Thymus (tissue), 2 donors: ENCODE measurements around the gene SUN1. TPM values are rescaled to one million over a fixed set of nuclear protein-coding genes. Genes with fewer than 3 reads are reported as not detected.

Experiments
- polyA plus RNA-seq: library from polyadenylated mRNA; stranded (reverse); fragments of 200-250 nt; gene quantifications from one replicate; pipeline ENCODE4 v1.2.3, GENCODE V29; 2013
- total RNA-seq: library from RNA; stranded (reverse); fragments of 120-200 nt; gene quantifications from one replicate; pipeline ENCODE4 v1.2.4, GENCODE V29; 2013
- donor health status: healthy.

Gene SUN1
- total and polyA plus RNA-seq, 2 donors: 38.4 to 95.4 TPM

Other genes starting within 250 kb of the SUN1 start
- 8.3 TPM for gene DNAAF5, start 105.8 kb upstream of the SUN1 start, total RNA-seq
- 9.2 TPM for gene DNAAF5, start 105.8 kb upstream of the SUN1 start, polyA plus RNA-seq
- 15.4 TPM for gene PRKAR1B, start 105.2 kb upstream of the SUN1 start, total RNA-seq
- gene PRKAR1B, start 105.2 kb upstream of the SUN1 start, polyA plus RNA-seq: 13.7 TPM
- gene GET4, start 44.1 kb downstream of the SUN1 start, total RNA-seq: 24.3 TPM
- gene GET4, start 44.1 kb downstream of the SUN1 start, polyA plus RNA-seq: 84.7 TPM
- 6.2 TPM for gene ADAP1, start 122.2 kb downstream of the SUN1 start, total RNA-seq
- 9.4 TPM for gene ADAP1, start 122.2 kb downstream of the SUN1 start, polyA plus RNA-seq
- gene COX19, start 143.1 kb downstream of the SUN1 start, total RNA-seq: 6.9 TPM
- 11.6 TPM for gene COX19, start 143.1 kb downstream of the SUN1 start, polyA plus RNA-seq
- 0.09 TPM for gene CYP2W1, start 150.7 kb downstream of the SUN1 start, total RNA-seq
- gene CYP2W1, start 150.7 kb downstream of the SUN1 start, polyA plus RNA-seq: 0.48 TPM
- gene GPR146, start 212.1 kb downstream of the SUN1 start, total RNA-seq: 2.7 TPM
- 12.6 TPM for gene GPR146, start 212.1 kb downstream of the SUN1 start, polyA plus RNA-seq